Measurements from ENCODE around the gene TMEM43. TPM values are rescaled to one million over a fixed set of nuclear protein-coding genes. Genes with fewer than 3 reads are reported as not detected.

The TMEM43 gene
- total and polyA plus RNA-seq, 2 of the 8 experiments (the other 6 are each of a cell fraction or from before 2014, with no cell fraction given): 27.0 to 33.7 TPM

GRCh38 chr3:14113965-14114635 lies 10.8 kb upstream of the TMEM43 start:
- no peak overlapping the region for H4K8ac ChIP-seq (ENCODE audit: extremely low read depth, insufficient read depth, low read length)
- no peak overlapping the region for H3K4me3 ChIP-seq (ENCODE audit: extremely low read depth in 1 of 4, insufficient read depth in 2 of 4, low read depth in 3 of 4, low read length in 4 of 4)
- no peak overlapping the region for H2AK5ac ChIP-seq (ENCODE audit: low read depth, low read length)
- no peak overlapping the region for H3K27ac ChIP-seq (ENCODE audit: low read depth, low read length)
- TF ChIP-seq CBX5 (IDR thresholded peaks at IDR 0.05; ENCODE audit: low read depth, low read length) (no peak), RNF2 (IDR thresholded peaks at IDR 0.05; ENCODE audit: borderline replicate concordance, low read depth, low read length, missing control alignments, poor library complexity, severe bottlenecking) (no peak), TBP (IDR thresholded peaks at IDR 0.05; ENCODE audit: low read depth, low read length) (no peak), EZH2 (IDR thresholded peaks at IDR 0.05; ENCODE audit: low read depth, low read length, severe bottlenecking) (no peak), RAD21 (IDR thresholded peaks at IDR 0.05 in 1 of 2, conservative IDR thresholded peaks at IDR 0.05 in 1 of 2; ENCODE audit: low read depth in 2 of 2, low read length in 2 of 2) (peak; percentile 58 to 75), USF2 (IDR thresholded peaks at IDR 0.05; ENCODE audit: low read length) (no peak)
- TF ChIP-seq, protein P1, sequence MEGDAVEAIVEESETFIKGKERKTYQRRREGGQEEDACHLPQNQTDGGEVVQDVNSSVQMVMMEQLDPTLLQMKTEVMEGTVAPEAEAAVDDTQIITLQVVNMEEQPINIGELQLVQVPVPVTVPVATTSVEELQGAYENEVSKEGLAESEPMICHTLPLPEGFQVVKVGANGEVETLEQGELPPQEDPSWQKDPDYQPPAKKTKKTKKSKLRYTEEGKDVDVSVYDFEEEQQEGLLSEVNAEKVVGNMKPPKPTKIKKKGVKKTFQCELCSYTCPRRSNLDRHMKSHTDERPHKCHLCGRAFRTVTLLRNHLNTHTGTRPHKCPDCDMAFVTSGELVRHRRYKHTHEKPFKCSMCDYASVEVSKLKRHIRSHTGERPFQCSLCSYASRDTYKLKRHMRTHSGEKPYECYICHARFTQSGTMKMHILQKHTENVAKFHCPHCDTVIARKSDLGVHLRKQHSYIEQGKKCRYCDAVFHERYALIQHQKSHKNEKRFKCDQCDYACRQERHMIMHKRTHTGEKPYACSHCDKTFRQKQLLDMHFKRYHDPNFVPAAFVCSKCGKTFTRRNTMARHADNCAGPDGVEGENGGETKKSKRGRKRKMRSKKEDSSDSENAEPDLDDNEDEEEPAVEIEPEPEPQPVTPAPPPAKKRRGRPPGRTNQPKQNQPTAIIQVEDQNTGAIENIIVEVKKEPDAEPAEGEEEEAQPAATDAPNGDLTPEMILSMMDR (IDR thresholded peaks at IDR 0.05; ENCODE audit: control extremely low read depth in 1 of 3, insufficient read depth in 1 of 3, low read depth in 1 of 3, low read length in 3 of 3): peak in 2 of 3 experiments; percentile 31 to 45; a peak in 3 of 4 replicates
- no peak overlapping the region for H3K4ac ChIP-seq (replicated peaks; ENCODE audit: insufficient read length, low read depth, low read length)
- 85% methylated on average over 7 of the region's 7 CpGs; no CpG with 5 or more reads in 1 of the 2 experiments for WGBS, 2 experiments (ENCODE audit: extremely low coverage in 1 of 2, insufficient coverage in 1 of 2, insufficient read length in 1 of 2, insufficient replicate concordance in 2 of 2, low coverage in 1 of 2, low lambda C conversion rate in 2 of 2, missing lambda C conversion rate in 1 of 2)
- H2BK120ac ChIP-seq (replicated peaks; ENCODE audit: low read depth, low read length): no peak overlapping the region
- no peak overlapping the region for H3K4me2 ChIP-seq (ENCODE audit: insufficient read depth in 1 of 2, low read depth in 2 of 2, low read length in 2 of 2)
- no peak overlapping the region for H2AFZ ChIP-seq (ENCODE audit: low read length)
- H4K91ac ChIP-seq (replicated peaks; ENCODE audit: insufficient read length, low read length): no peak overlapping the region
- peaks cover 3 to 30% (median 20%) of the 10 kb centered on the region in 4 experiments; a peak in 6 of 8 replicates for H3K36me3 ChIP-seq (ENCODE audit: control insufficient read depth in 2 of 4, insufficient read depth in 4 of 4, low read length in 3 of 4)
- peaks cover 3% of the 10 kb centered on the region; the same call in 1 of the 2 replicates for H3K79me1 ChIP-seq (ENCODE audit: low read depth, low read length)
- H3K23me2 ChIP-seq (ENCODE audit: low read depth, low read length): no peaks in the 10 kb centered on the region
- no peaks in the 10 kb centered on the region for H3K27me3 ChIP-seq (replicated peaks in 1 of 4; ENCODE audit: control insufficient read depth in 3 of 4, extremely low read depth in 1 of 4, insufficient read depth in 3 of 4, low read length in 3 of 4)
- POLR2A ChIA-PET (ENCODE audit: partially characterized antibody): interaction anchor here (1.0 to 3.1 kb wide), 2 partner anchors 10 to 218 kb away, joined by 4 to 14 read pairs; partner anchors contain the start of genes CHCHD4 and TMEM43
- H2BK15ac ChIP-seq (ENCODE audit: low read length): no peak overlapping the region
- H2BK20ac ChIP-seq (ENCODE audit: low read length): no peak overlapping the region
- no peak overlapping the region for H3K23ac ChIP-seq (ENCODE audit: insufficient read length)
- H3K79me2 ChIP-seq (ENCODE audit: control insufficient read depth in 1 of 2, insufficient read depth in 2 of 2, low read length in 2 of 2): peaks cover 0 to 5% of the 10 kb centered on the region in 2 experiments; a peak in 1 of 4 replicates
- no peak overlapping the region for H4K5ac ChIP-seq (ENCODE audit: insufficient read length, low read depth, low read length)
- H3K9ac ChIP-seq (replicated peaks in 1 of 4; ENCODE audit: extremely low read depth in 1 of 4, low read depth in 3 of 4, low read length in 3 of 4): no peak overlapping the region
- H4K20me1 ChIP-seq (replicated peaks in 1 of 2; ENCODE audit: control insufficient read depth in 1 of 2, insufficient read depth in 2 of 2, low read length in 2 of 2): peaks cover 0 to 2% of the 10 kb centered on the region in 2 experiments
- H3K14ac ChIP-seq (ENCODE audit: insufficient read length): no peak overlapping the region
- DNase-seq (ENCODE audit: low read depth in 1 of 2, low spot score in 2 of 2) (peak in 1 of 2 experiments; percentile 41), FAIRE-seq (no peak)
- no peaks in the 10 kb centered on the region for H3K9me3 ChIP-seq (ENCODE audit: insufficient read depth in 2 of 2, low read depth in 1 of 2, low read length in 1 of 2)
- H3K4me1 ChIP-seq (replicated peaks in 1 of 4; ENCODE audit: control insufficient read depth in 3 of 4, insufficient read depth in 4 of 4, low read length in 3 of 4): no peaks in the 10 kb centered on the region
- no peak overlapping the region for H3K56ac ChIP-seq (replicated peaks; ENCODE audit: insufficient read length, low read depth, low read length)
- CTCF ChIA-PET (ENCODE audit: partially characterized antibody): interaction anchor here (0.6 to 10.2 kb wide), 20 partner anchors 8 to 228 kb away, joined by 3 to 123 read pairs (median 6); partner anchors contain the start of genes CHCHD4 and TMEM43
- H3K18ac ChIP-seq (ENCODE audit: extremely low read depth, low read length): no peak overlapping the region
- no peak overlapping the region for H2BK12ac ChIP-seq (ENCODE audit: low read depth, low read length)
- no peak overlapping the region for H2BK5ac ChIP-seq (ENCODE audit: low read depth, low read length)
